ENCODE results near the gene SPAG4.

SPAG4 gene, protein sequence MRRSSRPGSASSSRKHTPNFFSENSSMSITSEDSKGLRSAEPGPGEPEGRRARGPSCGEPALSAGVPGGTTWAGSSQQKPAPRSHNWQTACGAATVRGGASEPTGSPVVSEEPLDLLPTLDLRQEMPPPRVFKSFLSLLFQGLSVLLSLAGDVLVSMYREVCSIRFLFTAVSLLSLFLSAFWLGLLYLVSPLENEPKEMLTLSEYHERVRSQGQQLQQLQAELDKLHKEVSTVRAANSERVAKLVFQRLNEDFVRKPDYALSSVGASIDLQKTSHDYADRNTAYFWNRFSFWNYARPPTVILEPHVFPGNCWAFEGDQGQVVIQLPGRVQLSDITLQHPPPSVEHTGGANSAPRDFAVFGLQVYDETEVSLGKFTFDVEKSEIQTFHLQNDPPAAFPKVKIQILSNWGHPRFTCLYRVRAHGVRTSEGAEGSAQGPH

DNA sequence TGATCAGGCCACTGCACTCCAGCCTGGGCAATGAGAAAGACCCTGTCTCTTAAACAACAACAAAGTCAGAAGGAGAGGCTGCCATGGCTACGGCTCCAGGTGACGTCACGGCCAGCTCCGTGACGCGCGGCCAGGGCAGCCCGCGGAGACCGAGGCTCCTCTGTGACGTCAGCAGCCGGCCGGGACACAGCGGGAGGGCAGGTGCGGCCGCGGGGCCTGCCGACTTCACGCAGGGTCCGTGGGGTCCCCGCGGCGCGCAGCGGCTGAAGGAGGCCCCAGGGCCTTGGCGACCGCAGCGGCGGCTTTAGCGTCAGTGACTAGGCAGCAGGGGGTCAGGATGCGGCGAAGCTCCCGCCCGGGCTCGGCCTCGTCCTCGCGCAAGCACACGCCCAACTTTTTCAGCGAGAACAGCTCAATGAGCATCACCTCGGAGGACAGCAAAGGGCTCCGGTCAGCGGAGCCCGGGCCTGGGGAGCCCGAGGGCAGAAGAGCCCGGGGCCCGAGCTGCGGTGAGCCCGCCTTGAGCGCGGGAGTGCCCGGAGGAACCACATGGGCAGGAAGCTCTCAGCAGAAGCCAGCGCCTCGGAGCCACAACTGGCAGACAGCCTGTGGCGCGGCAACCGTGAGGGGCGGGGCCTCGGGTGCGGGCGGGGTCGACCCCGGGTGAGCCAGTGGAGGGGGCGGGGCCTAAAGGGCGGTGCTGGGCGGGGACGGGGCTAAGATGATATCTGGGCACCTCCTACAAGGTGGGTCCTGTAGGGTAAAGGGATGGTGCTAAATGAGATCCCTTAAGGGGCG lies at the start of gene SPAG4:
TSS of gene SPAG4 (plus strand) at position 163 of the 798 bp plus-strand sequence. CDS start at position 338, 175 bp downstream.
- DNase-seq = peak; percentile 100

DNA sequence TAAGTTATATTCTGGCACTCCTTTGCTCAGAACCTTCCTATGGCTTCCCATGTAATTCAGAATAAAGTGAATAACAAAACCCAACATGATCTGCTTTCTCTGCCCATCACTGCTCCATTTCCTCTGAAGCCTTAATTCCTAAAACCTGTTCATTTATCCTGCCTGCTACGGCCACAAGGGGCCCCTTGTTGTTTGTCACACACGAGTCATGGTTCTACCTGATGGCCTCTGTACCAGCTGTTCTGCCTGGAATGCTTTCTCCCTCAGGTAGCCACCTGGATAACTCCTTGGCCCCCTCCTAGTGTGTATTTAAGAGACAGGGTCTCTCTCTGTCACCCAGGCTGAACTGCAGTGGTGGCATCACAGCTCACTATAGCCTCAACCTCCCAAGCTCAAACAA lies 47.0 kb upstream of the SPAG4 start:
- no peak for DNase-seq

DNA sequence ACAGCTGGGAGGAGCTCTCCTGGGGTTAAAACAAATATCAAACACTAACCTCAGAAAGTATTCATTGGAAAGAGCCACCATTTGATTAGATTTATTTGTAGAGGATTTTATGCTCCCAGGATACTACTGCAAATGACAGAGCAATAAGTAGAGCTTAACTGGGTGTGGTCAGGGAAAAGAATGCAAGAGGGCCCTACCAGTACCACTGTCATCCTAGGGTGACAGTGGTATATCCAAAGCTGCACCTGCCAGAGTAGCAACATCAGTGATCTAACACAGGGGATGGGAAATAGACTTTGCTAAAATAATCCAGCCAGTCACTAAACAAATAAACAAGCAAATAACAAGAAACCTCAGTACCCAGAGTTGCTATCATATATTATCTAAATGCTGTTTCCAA lies 44.1 kb upstream of the SPAG4 start:
- DNase-seq = no peak

DNA sequence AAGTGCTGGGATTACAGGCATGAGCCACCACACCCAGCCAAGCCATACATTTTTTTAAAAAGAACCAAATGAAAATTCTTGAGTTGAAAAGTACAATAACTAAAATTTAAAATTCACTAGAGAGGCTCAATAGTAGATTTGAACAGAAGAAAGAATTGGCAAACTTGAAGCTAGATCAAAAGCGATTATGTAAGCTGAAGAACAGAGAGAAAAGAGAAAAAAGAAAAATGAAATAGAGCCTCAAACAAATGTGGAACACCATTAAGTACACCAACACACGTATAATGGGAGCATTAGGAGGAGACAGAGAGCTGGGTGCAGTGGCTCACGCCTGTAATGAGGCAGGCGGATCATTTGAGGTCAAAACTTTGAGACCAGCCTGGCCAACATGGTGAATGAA lies 42.8 kb upstream of the SPAG4 start:
- no peak for DNase-seq

DNA sequence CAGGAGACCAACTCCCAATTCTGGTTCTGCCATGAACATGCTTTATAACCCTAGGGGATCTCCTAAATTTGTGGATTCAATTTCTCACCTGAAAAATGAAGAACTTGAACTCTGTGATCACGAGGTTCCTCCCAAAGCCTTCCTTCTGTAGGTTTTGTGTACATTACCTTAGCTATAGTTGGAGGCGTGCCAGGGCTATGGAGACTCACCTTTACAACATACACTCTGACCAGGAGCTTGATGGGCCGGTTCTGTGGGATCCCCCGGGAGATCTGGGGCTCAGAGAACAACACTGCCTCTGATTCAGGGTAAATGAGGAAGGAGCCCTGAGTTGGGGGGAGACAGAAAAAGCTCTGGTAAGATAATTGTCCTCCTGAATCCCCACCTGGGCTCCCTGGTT lies 39.7 kb upstream of the SPAG4 start:
- DNase-seq = no peak

DNA sequence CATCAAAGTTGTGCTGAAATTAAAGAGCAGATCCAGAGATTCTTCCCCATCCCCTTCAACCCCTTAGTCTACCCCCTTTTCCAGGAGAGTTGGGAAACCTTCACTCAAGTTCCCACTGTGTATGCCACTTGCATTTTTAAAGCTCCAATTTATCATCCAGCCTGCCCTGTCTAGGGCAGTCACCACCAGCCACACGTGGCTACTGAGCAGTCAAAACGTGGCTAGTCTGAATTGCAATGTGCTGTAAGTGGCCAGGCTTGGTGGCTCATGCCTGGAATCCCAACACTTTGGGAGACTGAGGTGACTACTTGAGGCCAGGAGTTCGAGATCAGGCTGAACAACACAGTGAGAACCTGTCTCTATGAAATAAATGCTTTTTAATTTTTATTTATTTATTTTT lies 38.8 kb upstream of the SPAG4 start:
- DNase-seq = no peak

DNA sequence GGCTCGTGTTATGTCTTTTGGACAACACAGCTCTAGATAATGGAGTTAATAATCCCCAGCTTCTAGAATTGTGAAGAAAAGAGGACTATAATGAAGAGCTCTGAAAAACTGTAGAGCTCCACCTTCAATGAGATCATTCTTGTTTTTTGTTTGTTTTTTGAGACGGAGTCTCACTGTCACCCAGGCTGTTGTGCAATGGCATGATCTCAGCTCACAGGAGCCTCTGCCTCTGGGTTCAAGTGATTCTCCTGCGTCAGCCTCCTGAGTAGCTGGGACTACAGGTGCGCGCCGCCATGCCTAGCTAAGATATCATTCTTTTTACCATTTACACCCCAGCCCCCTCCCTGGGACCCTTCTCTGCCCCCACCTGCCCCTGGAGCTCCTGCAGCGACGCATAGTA lies 37.2 kb upstream of the SPAG4 start:
- no peak for DNase-seq

DNA sequence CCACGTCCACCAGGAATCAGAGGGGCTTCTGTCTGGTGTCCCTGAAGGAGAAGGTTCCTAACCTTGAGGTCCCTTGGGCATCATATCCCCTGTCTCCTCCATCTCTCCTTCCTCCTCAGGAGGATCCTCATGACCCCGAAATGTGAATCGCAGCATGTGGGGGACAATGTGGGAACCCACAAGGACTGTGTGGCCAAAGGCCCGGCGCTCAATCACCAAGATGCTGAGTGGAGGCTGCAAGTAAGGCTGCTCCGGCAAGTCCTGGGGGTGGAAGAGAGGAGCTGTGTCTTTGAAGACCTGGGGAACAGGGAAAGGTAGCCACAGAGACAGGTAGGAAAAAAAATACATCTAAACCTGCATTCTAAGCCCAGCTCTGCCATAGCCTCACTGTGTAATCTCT lies 36.4 kb upstream of the SPAG4 start:
- DNase-seq = no peak

DNA sequence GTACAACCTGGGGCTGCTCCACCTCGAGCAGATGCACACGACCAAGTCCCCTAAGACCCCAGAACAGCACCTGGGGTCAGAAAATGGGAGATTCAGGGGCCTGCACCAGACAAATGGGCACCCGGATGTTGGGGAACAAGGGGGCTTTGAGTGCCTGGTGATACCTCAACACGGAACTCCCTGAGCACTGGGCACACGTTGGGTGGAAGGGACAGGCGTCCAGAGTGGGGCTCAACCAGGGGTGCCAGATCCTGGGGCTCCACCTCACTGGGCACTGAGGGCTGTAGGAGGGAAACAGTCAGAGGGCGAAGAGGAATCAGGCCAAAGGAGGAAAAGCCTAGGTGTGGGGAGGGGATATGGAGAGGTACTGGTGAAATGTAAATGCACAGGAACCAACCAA lies 33.5 kb upstream of the SPAG4 start:
- DNase-seq = no peak

DNA sequence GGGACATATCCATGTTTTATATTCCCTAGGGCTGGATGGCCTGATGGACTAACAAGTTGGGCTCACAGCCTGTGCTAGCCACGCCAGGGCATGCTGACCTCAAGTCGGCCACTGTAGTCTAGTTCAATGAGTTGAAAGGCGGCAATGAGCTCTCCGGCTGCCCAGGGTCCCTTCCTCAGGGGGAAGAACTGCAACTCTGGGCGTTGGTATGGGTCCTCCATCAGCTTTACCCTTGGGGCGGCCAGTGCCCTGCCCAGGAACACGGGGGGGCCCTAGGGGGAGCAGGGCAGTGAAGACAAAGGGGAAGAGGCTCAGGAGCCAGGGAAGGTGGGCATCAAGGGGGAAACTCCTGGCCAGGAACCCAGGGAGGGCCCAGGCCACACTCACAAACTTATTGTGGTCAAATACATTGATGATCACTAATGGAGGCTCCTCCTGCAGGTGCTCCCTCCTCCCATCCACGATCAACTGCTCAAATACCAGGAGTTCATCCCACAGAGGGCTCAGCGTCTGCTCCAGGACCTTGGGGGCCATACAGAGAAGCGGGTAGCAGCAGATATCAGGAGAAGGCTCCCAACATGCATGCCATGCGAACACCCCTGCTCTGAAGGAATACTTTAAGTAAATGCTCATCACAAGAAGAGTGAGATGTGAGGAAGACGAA lies 32.8 kb upstream of the SPAG4 start:
- no peak for DNase-seq

DNA sequence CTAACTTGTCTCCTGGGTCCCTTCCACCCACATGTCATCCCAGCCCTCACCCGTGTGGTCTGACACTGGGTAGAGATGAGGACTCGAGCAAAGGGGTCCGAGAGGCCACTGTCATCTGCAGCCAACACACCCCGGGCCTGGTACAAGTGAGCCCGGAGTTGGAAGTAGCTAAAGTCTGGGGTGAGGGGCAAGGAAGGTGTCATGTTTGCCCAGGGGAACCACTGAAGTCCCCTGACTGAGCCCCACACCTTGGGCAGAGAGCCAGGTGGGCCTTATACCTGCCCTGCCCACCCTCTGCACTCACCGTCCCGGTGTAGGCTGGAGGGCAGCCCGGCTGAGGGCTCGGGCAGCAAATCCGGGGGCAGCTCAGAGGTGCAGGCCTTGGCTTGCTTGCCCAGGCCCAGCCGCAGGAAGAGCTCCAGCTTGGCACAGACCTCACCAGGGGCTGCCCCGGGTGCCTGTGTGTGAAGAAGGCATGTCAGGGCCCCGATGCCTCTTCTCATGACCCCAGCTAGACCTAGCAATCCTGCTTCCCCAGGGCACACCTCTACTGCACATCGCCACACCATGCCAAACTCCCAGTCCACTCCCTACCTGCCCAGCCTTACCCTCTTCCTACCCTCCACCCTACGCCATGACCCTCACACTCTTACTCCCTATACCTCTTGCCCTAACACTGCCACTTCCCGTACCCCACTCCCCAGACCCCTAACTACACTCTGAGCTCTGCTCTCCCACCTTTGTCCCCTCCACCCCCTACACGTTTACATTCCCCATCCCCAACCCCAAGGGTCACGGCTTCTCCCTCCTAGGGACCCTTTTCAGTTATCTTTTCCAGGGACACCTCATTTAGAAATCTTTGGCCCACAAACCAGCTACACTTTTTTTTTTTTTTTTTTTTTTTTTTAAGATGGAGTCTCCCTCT lies 31.7 kb upstream of the SPAG4 start:
- DNase-seq = no peak

DNA sequence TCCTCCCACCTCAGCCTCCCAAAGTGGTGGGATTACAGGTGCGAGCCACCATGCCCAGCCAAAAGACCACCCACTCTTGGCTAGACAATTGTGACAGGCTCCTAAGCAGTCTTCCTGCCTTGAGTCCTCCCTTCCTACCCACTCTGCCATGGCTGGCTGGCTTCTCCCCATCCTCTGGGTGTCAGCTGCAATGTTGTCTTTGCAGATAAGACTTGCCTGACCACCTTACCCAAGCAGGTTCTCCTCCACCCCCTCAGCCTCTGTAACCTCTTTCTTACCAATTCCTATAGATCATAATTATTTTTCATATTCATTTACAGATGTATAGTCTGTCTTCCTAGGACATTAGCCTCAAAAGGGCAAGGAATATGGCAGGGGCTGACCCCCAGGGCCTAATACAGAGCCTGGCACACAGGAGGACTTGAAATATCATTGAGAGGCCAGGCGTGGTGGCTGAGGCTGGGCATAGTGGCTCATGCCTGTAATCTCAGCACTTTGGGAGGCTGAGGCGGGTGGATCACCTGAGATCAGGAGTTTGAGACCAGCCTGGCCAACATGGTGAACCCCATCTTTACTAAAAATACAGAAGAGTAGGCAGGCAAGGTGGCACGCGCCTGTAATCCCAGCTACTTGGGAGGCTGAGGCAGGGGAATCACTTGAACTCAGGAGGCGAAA lies 28.7 kb upstream of the SPAG4 start:
- no peak for DNase-seq

DNA sequence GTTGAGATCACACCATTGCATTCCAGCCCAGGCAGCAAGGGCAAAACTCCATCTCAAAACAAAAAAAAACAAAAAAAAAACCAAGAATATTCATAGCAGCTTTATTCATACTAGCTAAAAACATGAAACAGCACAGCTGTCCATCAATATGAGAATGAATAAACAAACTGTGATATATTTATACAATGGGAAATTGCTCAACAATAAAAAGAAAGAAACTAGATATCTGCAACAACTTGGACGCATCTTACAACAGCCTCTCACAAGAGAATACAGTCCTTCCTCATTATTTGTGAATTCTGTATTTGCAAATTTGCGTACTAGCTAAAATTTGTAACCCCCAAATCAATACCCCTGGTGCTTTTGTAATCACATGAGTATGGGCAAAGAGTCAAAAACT lies 28.2 kb upstream of the SPAG4 start:
- no peak for DNase-seq

DNA sequence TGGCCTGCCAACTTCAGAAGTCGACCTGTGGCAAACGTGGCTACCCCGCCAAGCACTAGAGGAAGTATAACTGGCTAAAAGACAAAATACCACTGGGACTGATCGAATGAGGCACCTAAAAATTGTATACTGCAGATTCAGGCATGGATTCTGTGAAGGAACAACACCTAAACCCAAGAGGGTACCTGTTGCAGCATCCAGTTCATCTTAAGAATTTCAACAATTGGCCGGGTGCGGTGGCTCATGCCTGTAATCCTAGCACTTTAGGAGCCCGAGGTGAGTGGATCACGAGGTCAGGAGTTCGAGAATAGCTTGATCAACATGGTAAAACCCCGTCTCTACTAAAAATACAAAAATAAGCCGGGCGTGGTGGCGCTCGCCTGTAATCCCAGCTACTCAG lies 27.2 kb upstream of the SPAG4 start:
- DNase-seq = no peak

DNA sequence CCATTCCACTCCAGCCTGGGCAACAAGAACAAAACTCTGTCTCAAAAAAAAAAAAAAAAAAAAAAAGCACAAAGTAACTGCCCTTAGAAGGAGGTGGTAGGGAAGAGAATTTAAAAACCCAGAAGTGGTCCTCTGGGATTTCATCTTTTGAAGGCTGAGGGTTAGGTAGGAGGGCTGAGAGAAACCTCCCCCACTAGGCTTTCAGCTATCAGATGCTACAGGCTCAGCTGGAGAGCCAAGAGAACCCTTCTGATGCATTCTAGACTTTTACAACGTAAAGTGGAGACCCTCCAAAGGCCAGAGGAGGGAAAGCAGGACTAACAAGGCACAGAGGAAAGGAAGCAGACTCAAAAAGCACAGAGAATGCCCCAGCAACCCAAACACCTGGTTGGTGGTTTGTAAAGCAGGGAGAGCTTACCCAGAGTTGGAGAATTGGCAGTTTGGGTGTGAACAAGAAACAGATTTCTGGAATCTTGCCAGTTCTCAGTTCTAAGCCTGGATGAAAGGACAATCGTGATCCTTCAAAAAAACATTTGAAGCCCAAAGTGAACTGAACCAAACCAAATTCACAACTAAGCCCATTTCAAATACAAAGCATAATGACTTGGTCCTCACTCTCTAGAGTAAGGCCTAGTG lies 23.2 kb upstream of the SPAG4 start:
- no peak for DNase-seq

DNA sequence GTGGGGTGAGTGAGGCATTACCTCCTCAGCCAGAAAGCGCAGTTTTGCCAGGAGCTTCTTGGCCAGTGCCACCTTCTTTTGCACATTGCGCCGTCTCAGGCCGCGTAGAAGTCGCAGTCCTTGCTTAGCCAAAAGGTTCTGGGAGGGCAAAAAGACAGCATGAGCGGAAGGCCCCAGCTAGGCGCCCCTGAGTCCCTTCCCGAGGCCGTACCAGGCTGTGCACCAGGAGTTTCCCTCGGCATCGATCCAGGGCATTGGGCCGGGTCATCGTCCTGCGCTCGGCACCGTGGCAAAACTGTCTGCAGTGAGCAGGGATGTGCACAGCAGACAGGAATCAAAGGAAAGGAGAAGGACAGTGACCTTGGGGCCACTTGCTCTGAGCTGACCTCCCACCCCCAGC lies 20.2 kb upstream of the SPAG4 start:
- DNase-seq = no peak

DNA sequence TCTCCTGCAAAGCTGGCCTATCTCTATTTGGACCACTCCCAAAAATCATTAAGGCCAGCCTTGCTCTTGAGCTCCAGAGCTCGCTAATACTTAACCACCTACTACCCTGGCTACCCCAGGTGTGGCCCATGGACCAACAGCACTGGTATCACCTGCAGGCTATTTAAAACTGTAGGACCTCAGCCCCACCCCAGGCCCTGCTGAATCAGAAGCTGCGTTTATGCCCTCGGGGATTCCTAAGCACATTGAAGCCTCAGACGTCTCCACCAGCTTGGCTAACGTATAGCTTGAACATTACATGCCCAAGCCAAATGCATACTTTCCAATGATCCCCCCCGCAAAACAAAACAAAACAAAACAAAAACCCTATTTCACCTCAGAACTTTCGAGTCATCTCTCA lies 19.7 kb upstream of the SPAG4 start:
- no peak for DNase-seq

DNA sequence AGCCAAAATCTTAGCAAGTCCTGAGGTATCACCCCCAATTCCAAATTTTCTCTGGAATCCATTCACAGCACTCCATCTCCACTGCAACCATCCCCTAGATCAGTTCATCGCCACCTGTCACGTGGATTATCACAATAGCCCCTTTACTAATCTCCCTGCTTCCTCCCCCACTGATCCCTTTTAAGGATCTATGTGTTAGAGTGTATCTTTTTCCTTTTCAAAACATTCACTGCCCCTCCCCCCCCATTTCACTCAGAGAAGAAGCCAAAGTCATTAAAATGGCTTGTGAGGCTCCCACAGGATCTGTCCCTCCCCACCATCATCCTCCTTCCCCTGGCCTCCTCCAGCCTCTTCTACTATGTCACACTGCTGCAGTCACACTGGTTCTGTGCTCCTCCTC lies 18.4 kb upstream of the SPAG4 start:
- DNase-seq = no peak

DNA sequence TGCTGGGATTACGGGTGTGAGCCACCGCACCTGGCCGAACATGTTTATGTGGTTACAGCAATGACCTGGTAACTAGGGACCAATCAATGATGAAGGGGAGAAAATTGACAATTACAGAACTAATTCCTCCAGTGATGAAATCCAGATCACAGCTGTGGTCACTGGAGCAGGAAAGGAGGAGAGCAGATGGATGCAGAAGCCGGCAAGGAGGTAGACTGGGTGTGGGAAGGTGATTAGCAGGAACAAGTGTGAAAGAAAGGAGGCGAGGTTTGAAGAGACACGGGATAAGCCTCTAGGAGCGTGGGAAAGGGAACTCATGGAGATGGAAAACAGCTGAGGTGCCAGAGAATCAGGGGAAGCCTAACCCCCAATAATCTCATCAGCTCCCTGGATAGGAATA lies 17.2 kb upstream of the SPAG4 start:
- DNase-seq = no peak

DNA sequence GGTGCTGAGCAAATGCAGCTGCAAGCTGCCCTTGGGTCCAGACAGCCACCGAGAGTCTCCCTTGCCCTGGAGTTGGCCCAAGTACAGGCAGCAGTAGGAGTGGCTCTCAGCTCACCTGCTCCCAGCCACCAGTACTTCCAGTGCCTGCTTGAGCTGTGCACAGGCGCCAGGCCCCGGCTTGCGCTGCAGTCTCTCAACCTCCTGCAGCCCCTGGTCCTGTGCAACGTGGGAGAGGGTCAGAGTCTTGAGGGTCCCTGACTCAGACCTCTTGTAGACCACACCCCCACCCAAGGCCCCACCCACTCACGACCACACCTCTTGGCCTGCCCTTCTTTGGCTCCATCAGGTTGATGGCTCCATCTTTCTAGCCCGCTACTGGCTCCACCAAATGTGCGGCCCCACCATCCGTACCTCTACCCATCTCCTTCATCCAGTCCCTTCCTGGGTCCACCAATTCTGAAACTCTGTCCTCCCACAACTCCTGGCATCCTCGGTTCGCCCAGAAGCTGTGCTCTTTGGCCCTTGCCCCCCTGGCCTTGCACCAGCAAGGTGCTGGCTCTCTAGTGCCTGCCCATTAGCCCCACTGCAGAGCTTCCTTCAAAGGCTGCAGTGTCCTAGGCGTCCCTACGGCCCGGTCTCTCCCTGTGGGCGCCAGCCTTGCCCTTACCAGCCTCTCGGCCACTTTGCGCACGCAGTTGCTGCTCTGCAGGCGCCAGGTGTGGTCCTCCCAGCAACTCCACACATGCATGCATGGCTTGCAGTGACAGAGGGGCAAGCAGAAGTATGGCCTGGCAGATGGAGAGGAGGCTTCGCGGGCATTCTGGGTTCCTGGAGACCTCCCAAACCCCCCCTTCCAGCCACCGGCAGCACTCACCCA lies 16.5 kb upstream of the SPAG4 start:
- DNase-seq = no peak

DNA sequence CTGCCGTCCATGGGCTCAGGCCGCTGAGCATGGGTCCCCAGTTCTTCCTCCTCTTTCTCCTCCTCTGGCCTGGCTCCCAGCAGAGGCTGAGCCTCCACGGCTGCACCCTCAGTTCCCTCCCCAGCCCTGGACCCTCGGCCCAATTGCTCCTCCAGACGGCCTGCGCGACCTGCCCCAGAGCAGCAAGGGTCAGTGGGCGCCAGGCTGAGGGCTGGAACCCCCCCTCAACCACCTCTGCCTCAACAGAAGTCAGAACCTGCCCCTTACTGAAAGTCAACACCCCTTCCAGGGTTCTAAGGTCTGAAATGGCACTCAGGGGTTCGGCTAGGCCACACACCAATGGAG lies 15.9 kb upstream of the SPAG4 start:
- no peak for DNase-seq
